Gastroesophageal sphincter (tissue), 4 donors: ENCODE results near the gene CLASP1. TPM values are rescaled to one million over a fixed set of nuclear protein-coding genes. Genes with fewer than 3 reads are reported as not detected.

ENCODE experiments used
- ATAC-seq: fragments of 150-250 bp; one replicate; pipeline ENCODE4 v1.9.1; 2016; ENCODE audit warnings: mild to moderate bottlenecking, moderate library complexity
- H3K27ac ChIP-seq, 4 donors: fragments of 200-600 bp; sonication (generic) in 3 of 4; 1 replicate in 3 of 4; 2 replicates in 1 of 4; pipeline ENCODE4 v1.5.1; 2016 to 2019
- H3K27me3 ChIP-seq: fragments of 200-600 bp; sonication (generic); one replicate; pipeline ENCODE4 v1.5.1; 2019
- H3K36me3 ChIP-seq, 2 donors: fragments of 200-600 bp; sonication (generic); one replicate each; pipeline ENCODE4 v1.5.1; 2019; ENCODE audit warnings: control low read depth in 1 of 2
- H3K4me1 ChIP-seq, 3 donors: fragments of 200-600 bp; sonication (generic); 1 replicate in 2 of 3; 2 replicates in 1 of 3; pipeline ENCODE4 v1.5.1; 2016 to 2019; ENCODE audit warnings: control low read depth in 2 of 3
- H3K4me3 ChIP-seq, 2 donors: fragments of 200-600 bp; sonication (generic); one replicate each; pipeline ENCODE4 v1.5.1; 2019; ENCODE audit warnings: mild to moderate bottlenecking in 1 of 2, moderate library complexity in 1 of 2
- H3K9me3 ChIP-seq, 3 donors: fragments of 200-600 bp; sonication (generic); one replicate each; pipeline ENCODE4 v1.5.1; 2017 to 2019; ENCODE audit warnings: control low read depth in 2 of 3
- EP300 ChIP-seq: sonication (generic); formaldehyde crosslinking; IDR thresholded peaks from one replicate; pipeline ENCODE4 v1.6.1; 2017; ENCODE audit warnings: antibody characterized with exemption, mild to moderate bottlenecking
- POLR2A ChIP-seq, 2 donors: fragments of 450-650 bp; IDR thresholded peaks; one replicate each; pipeline ENCODE4 v1.6.1; 2017; ENCODE audit warnings: antibody characterized with exemption in 2 of 2, mild to moderate bottlenecking in 2 of 2, moderate library complexity in 1 of 2
- POLR2AphosphoS5 ChIP-seq: sonication (generic); formaldehyde crosslinking; IDR thresholded peaks from one replicate; pipeline ENCODE4 v1.6.1; 2017; ENCODE audit warnings: antibody characterized with exemption
- WGBS, 2 donors: methylation state at CpG; one replicate each; pipeline ENCODE4 v1.1.5; 2018; ENCODE audit warnings: low coverage in 1 of 2; 5-methylcytosine and 5-hydroxymethylcytosine counted together
- total RNA-seq, 4 donors: library from RNA; depleted of rRNA; stranded (reverse); fragments of >200 nt; gene quantifications; one replicate each; pipeline ENCODE4 v1.1.0, GENCODE V29; 2016
- TF ChIP-seq, protein P1 (sequence below), 4 experiments: fragments of 200-600 bp in 2 of 4; fragments of 450-650 bp in 2 of 4; sonication (generic) in 1 of 4; IDR thresholded peaks; one replicate each; pipeline ENCODE4 v1.5.1; 2017 to 2019; ENCODE audit warnings: antibody characterized with exemption in 4 of 4, mild to moderate bottlenecking in 2 of 4, moderate library complexity in 2 of 4

Gene CLASP1
- total RNA-seq, 4 donors from 2014 or later, result 72.0 to 108 (median 84.7) TPM

DNA sequence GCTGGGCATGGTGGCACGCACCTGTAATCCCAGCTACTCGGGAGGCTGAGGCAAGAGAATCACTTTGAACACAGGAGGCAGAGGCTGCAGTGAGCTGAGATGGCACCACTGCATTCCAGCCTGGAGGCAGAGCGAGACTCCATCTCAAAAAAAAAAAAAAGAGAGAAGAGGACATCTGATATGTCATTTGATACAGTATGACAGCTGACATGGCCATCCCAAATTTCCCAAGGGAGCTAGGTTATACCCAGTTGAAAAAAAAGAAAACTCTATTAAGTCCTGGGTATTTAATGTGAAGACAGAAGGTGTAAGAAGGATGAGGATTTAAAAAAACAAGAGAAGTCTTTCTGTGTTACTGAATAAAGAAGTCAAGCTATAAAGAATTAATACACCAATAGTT, 23.3 kb downstream of the CLASP1 start:
- no peak for ATAC-seq
- Histone ChIP-seq H3K27me3 (no peaks in the 10 kb centered on the region), H3K4me1 (peaks cover 0 to 35% (median 11%) of the 10 kb centered on the region in 3 donors), H3K9me3 (peaks cover 0 to 8% (median 0%) of the 10 kb centered on the region in 3 donors), H3K36me3 (no peaks in the 10 kb centered on the region), H3K27ac (peak overlapping the region in 3 of 4 donors; percentile 72 to 84 (median 73)), H3K4me3 (no peak overlapping the region)
- 94% methylated on average over 2 to 3 of the region's 3 CpGs for WGBS, 2 donors
- TF ChIP-seq EP300 (no peak), POLR2AphosphoS5 (no peak), POLR2A (IDR thresholded peaks at IDR 0.05) (no peak)
- TF ChIP-seq, protein P1, sequence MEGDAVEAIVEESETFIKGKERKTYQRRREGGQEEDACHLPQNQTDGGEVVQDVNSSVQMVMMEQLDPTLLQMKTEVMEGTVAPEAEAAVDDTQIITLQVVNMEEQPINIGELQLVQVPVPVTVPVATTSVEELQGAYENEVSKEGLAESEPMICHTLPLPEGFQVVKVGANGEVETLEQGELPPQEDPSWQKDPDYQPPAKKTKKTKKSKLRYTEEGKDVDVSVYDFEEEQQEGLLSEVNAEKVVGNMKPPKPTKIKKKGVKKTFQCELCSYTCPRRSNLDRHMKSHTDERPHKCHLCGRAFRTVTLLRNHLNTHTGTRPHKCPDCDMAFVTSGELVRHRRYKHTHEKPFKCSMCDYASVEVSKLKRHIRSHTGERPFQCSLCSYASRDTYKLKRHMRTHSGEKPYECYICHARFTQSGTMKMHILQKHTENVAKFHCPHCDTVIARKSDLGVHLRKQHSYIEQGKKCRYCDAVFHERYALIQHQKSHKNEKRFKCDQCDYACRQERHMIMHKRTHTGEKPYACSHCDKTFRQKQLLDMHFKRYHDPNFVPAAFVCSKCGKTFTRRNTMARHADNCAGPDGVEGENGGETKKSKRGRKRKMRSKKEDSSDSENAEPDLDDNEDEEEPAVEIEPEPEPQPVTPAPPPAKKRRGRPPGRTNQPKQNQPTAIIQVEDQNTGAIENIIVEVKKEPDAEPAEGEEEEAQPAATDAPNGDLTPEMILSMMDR (IDR thresholded peaks at IDR 0.05), result no peak

DNA sequence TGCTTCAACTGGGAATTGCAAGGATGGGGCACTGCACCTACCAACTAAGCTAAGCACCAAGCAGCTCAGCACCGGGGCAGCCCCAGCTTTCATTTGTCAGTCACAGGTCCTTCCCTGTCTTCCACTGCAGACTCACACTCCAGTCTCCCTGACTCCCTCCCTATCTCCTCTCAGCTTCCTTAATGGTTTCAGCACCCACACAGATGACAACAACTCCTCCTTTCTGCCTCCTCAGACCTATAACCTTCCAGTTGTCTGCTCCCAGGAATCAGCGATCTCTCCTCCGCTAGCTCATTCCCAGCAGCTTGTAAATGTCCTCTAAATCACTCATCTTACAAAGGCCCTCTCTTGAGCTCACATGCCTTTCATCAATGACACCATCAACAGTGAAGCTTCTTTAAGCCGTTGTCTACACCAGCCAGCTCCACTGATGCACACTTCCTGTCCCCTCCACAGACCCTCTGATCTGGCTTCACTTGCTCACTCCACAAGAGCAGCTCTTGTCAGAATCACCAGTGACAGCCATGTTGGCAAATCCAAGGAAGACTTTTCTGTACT, 32.1 kb downstream of the CLASP1 start:
- 56 to 59% methylated on average over 4 of the region's 4 CpGs for WGBS, 2 donors
- peaks cover 0 to 32% (median 7%) of the 10 kb centered on the region in 3 donors for H3K4me1 ChIP-seq
- peaks cover 0 to 5% of the 10 kb centered on the region in 2 donors for H3K36me3 ChIP-seq
- no peak overlapping the region for H3K27ac ChIP-seq
- TF ChIP-seq POLR2A (IDR thresholded peaks at IDR 0.05) (no peak), EP300 (no peak), POLR2AphosphoS5 (no peak)
- TF ChIP-seq, protein P1 (IDR thresholded peaks at IDR 0.05), result no peak
- H3K4me3 ChIP-seq, result no peak overlapping the region
- no peaks in the 10 kb centered on the region for H3K9me3 ChIP-seq
- no peak for ATAC-seq
- no peaks in the 10 kb centered on the region for H3K27me3 ChIP-seq

DNA sequence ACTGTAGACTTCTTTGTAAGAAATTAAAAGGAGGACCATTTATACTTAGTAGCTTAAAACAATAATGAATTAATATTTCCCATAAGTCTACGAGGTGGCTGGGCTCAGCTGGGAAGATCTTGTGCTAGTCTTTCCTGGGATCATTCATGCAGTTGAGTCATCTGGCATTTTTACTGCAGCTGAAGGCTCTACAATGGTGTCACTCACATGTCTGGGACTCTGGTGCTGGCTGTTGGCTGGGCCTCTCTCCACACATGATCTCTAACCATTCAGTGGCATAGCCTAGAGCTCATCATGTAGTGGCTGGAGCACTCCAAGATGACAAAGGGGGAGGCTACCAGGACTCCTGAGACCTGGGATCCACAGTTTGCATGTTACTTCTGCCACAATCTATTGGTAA, 35.5 kb downstream of the CLASP1 start:
- Histone ChIP-seq H3K4me3 (no peak overlapping the region), H3K27me3 (no peaks in the 10 kb centered on the region), H3K9me3 (no peaks in the 10 kb centered on the region), H3K27ac (no peak overlapping the region), H3K36me3 (peaks cover 0 to 5% of the 10 kb centered on the region in 2 donors), H3K4me1 (peaks cover 0 to 36% (median 7%) of the 10 kb centered on the region in 3 donors)
- no peak for TF ChIP-seq POLR2AphosphoS5
- TF ChIP-seq, protein P1 (IDR thresholded peaks at IDR 0.05), result no peak
- TF ChIP-seq POLR2A (IDR thresholded peaks at IDR 0.05), result no peak
- TF ChIP-seq EP300, result no peak
- 75 to 79% methylated on average over 1 of the region's 1 CpG for WGBS, 2 donors
- no peak for ATAC-seq

DNA sequence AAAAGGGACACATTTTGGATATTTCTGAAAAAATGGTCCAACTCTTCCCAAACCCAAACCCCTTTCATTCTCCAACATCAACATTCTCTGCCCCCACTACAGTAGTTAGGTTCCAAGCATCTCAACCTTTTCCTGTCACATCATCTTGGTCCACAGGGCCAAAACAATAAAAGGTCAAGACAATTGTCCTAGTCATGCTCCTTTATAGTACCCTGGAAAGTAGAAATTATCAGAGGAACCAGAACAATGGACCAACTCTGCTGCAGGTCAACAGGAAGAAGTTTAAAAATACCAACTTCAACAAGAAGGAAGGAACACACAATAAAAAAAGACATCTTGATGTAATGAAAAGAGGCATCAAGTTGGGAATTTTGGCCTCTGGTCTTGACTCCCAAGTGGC, 36.1 kb downstream of the CLASP1 start:
- H3K4me3 ChIP-seq, result no peak overlapping the region
- H3K27me3 ChIP-seq, result no peaks in the 10 kb centered on the region
- H3K9me3 ChIP-seq, result no peaks in the 10 kb centered on the region
- H3K4me1 ChIP-seq, result peaks cover 0 to 39% (median 7%) of the 10 kb centered on the region in 3 donors
- no peak overlapping the region for H3K27ac ChIP-seq
- H3K36me3 ChIP-seq, result peaks cover 0 to 5% of the 10 kb centered on the region in 2 donors
- TF ChIP-seq, protein P1 (IDR thresholded peaks at IDR 0.05), result no peak
- TF ChIP-seq POLR2A (IDR thresholded peaks at IDR 0.05) (no peak), EP300 (no peak), POLR2AphosphoS5 (no peak)
- no peak for ATAC-seq
